IPS-15b (cell line): ENCODE data around the gene TPPP.
"Not testable (repeated sequence)": the region's sequence is repeated elsewhere in the genome, so short reads cannot be mapped to it uniquely, and the experiment has no call there.

ENCODE experiments used
- H3K27me3 ChIP-seq: one replicate; pipeline ENCODE4 v1.6.1; 2013; ENCODE audit warnings: low read length; ENCODE audit not compliant: control insufficient read depth, insufficient read depth
- H3K36me3 ChIP-seq: one replicate; pipeline ENCODE4 v1.6.1; 2013; ENCODE audit warnings: low read length; ENCODE audit not compliant: control insufficient read depth, insufficient read depth
- H3K4me1 ChIP-seq: one replicate; pipeline ENCODE4 v1.6.1; 2013; ENCODE audit warnings: mild to moderate bottlenecking, low read length; ENCODE audit not compliant: control insufficient read depth, insufficient read depth
- H3K4me3 ChIP-seq: one replicate; pipeline ENCODE4 v1.5.1; 2013; ENCODE audit warnings: low read depth, low read length
- H3K9ac ChIP-seq: one replicate; pipeline ENCODE4 v1.6.1; 2013; ENCODE audit warnings: low read depth, mild to moderate bottlenecking, low read length
- H3K9me3 ChIP-seq: one replicate; pipeline ENCODE4 v1.6.1; 2013; ENCODE audit warnings: mild to moderate bottlenecking, low read length; ENCODE audit not compliant: control insufficient read depth, insufficient read depth

TPPP gene

GRCh38 chr5:714215-715118, 21.3 kb upstream of the TPPP start:
- H3K4me1 ChIP-seq, H3K36me3 ChIP-seq, H3K27me3 ChIP-seq, H3K9ac ChIP-seq, H3K4me3 ChIP-seq, H3K9me3 ChIP-seq: not testable (repeated sequence)

- not testable (repeated sequence) for H3K4me3 ChIP-seq, H3K36me3 ChIP-seq, H3K27me3 ChIP-seq, H3K9me3 ChIP-seq, H3K4me1 ChIP-seq, H3K9ac ChIP-seq
Observed at GRCh38 chr5:713686-714085, 20.5 kb upstream of the TPPP start.

GRCh38 chr5:708848-709517, 15.8 kb upstream of the TPPP start:
- not testable (repeated sequence) for H3K36me3 ChIP-seq, H3K9me3 ChIP-seq, H3K4me3 ChIP-seq, H3K4me1 ChIP-seq, H3K9ac ChIP-seq, H3K27me3 ChIP-seq

GRCh38 chr5:708374-708773, 15.2 kb upstream of the TPPP start:
- H3K9me3 ChIP-seq, H3K4me3 ChIP-seq, H3K9ac ChIP-seq, H3K4me1 ChIP-seq, H3K27me3 ChIP-seq, H3K36me3 ChIP-seq: not testable (repeated sequence)

GRCh38 chr5:706127-706526, 13.0 kb upstream of the TPPP start:
- not testable (repeated sequence) for H3K9ac ChIP-seq, H3K36me3 ChIP-seq, H3K4me3 ChIP-seq, H3K27me3 ChIP-seq, H3K9me3 ChIP-seq, H3K4me1 ChIP-seq

- H3K9me3 ChIP-seq, H3K27me3 ChIP-seq, H3K9ac ChIP-seq, H3K4me3 ChIP-seq, H3K36me3 ChIP-seq, H3K4me1 ChIP-seq: not testable (repeated sequence)
Observed at GRCh38 chr5:696753-697702, 3.9 kb upstream of the TPPP start.

- H3K27me3 ChIP-seq, H3K36me3 ChIP-seq, H3K4me3 ChIP-seq, H3K9me3 ChIP-seq, H3K4me1 ChIP-seq, H3K9ac ChIP-seq: not testable (repeated sequence)
Observed at GRCh38 chr5:696191-696590, 3.0 kb upstream of the TPPP start.

- H3K4me1 ChIP-seq, H3K4me3 ChIP-seq, H3K36me3 ChIP-seq, H3K27me3 ChIP-seq, H3K9ac ChIP-seq, H3K9me3 ChIP-seq: not testable (repeated sequence)
Observed at GRCh38 chr5:695475-695874, 2.3 kb upstream of the TPPP start.

GRCh38 chr5:694042-694431, 885 bp upstream of the TPPP start:
- not testable (repeated sequence) for H3K4me1 ChIP-seq, H3K9me3 ChIP-seq, H3K4me3 ChIP-seq, H3K9ac ChIP-seq, H3K27me3 ChIP-seq, H3K36me3 ChIP-seq

GRCh38 chr5:692529-693041, 567 bp downstream of the TPPP start:
- H3K36me3 ChIP-seq, H3K9ac ChIP-seq, H3K27me3 ChIP-seq, H3K4me1 ChIP-seq, H3K9me3 ChIP-seq: not testable (repeated sequence)
- peak overlapping the region; percentile 13 for H3K4me3 ChIP-seq

- H3K4me3 ChIP-seq = no peak overlapping the region
- H3K9ac ChIP-seq = no peak overlapping the region
- no peaks in the 10 kb centered on the region for H3K4me1 ChIP-seq
- no peaks in the 10 kb centered on the region for H3K36me3 ChIP-seq
- no peaks in the 10 kb centered on the region for H3K9me3 ChIP-seq
- no peaks in the 10 kb centered on the region for H3K27me3 ChIP-seq
Observed at GRCh38 chr5:691817-692528, 1.2 kb downstream of the TPPP start.
